AG10803 (cell line): ENCODE measurements around the gene FUT8.

ENCODE experiments used
- DNase-seq: peaks from one replicate; pipeline ENCODE4 v3.0.0; 2010; ENCODE audit warnings: low read depth
- H3K4me3 ChIP-seq: 2 replicates; pipeline ENCODE4 v1.5.1; 2011; ENCODE audit warnings: mild to moderate bottlenecking, low read length, control low read depth
- TF ChIP-seq, protein P1 (sequence below): conservative IDR thresholded peaks from 2 replicates; pipeline ENCODE4 v1.5.1; 2011; ENCODE audit warnings: mild to moderate bottlenecking, low read length, control low read depth, inconsistent platforms

FUT8 gene

DNA sequence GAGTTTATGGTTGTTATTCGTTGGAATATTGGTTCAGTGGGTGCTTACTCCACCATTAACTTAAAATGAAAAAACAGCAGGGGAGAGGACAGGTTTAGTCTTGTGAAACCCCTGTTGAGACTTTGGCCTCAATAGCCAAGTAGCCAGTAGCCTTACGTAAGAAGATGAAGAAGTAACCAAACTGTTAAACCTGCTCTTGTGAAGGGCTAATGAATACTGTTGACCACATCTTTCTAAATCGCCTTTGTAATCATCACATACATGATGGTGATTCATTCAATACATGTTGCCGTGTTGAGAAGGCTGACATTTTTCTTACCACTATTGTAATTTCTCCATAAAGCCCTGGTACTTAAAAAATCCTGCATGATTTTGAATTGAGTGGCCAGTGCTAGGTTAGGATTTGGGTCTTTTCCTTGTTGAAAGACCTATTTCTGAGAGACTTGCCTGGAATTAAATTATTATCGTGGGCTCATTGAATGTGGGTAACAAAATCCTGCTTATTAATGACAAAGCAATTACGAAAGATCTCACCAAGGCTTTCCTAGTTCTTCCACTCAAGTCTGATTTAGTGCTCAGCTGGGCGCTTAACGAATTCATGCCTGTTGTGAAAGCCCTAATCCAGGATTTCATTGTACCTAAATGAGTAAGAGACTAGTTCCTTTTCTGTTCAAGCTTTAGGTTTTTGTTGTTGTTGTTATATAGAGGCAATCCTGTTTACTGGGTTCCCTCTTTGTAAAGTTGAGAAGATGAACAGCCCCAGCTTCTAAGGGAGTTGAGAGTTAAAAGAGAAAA lies 333.1 kb downstream of the FUT8 start:
- DNase-seq = no peak
- TF ChIP-seq, protein P1, sequence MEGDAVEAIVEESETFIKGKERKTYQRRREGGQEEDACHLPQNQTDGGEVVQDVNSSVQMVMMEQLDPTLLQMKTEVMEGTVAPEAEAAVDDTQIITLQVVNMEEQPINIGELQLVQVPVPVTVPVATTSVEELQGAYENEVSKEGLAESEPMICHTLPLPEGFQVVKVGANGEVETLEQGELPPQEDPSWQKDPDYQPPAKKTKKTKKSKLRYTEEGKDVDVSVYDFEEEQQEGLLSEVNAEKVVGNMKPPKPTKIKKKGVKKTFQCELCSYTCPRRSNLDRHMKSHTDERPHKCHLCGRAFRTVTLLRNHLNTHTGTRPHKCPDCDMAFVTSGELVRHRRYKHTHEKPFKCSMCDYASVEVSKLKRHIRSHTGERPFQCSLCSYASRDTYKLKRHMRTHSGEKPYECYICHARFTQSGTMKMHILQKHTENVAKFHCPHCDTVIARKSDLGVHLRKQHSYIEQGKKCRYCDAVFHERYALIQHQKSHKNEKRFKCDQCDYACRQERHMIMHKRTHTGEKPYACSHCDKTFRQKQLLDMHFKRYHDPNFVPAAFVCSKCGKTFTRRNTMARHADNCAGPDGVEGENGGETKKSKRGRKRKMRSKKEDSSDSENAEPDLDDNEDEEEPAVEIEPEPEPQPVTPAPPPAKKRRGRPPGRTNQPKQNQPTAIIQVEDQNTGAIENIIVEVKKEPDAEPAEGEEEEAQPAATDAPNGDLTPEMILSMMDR = no peak
- no peak overlapping the region for H3K4me3 ChIP-seq

DNA sequence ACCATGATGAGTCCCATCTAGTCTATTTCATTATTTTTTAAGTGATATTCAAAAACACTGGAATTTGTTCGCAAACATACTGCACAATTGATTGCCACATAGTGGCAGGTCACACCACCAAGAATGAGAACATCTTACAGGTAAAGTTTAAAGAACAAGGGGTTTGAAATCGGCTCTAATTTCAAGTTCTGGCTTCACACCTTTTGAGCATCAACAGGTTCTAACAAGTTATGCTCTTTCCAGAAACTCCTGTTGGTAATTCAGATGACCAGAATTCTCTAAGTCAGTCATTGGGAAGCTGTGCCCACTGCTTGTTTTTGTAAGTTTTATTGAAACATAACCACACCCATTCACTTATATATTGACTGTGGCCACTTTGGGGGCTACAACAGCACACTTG lies 336.3 kb downstream of the FUT8 start:
- H3K4me3 ChIP-seq = no peak overlapping the region
- DNase-seq = no peak
- TF ChIP-seq, protein P1 = no peak

DNA sequence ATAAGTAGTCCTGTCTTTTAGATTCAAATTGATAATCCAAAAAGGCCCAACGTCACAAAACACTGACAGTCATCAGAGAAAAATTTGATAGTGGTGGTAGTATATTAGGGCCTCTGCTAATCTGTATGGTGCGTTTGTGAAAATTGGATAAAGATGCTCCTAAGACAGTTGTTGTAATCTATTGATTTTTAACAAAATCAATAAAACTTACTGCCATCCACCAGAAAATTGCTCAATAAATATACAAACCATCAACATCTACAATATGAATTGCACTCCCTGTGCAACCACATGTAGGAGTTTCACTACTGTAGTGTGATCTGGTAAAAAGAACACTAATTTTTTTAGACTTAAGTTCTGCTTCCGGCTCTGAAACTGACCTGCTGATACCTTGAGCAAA lies 336.8 kb downstream of the FUT8 start:
- H3K4me3 ChIP-seq = no peak overlapping the region
- TF ChIP-seq, protein P1 = no peak
- DNase-seq = no peak

DNA sequence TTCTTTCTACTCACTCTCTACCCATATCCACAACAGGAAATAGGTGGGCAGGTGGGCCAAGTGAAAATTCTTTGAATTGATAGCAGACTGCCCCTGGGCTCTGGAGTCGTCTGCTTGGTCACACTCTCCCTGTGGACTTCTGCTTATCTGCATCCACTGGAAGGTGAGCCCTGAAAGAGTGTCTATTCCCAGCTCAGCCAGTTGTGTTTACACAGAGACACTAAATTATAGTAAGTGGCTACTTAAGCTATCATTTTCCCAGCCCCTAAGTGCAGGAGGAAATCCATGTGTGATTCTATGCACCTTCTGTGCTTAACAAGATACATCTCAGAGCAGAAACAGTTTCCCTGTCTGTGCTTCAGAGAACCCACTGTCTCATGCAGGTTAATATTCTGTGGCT lies 338.4 kb downstream of the FUT8 start:
- no peak overlapping the region for H3K4me3 ChIP-seq
- DNase-seq = no peak
- TF ChIP-seq, protein P1 = no peak

DNA sequence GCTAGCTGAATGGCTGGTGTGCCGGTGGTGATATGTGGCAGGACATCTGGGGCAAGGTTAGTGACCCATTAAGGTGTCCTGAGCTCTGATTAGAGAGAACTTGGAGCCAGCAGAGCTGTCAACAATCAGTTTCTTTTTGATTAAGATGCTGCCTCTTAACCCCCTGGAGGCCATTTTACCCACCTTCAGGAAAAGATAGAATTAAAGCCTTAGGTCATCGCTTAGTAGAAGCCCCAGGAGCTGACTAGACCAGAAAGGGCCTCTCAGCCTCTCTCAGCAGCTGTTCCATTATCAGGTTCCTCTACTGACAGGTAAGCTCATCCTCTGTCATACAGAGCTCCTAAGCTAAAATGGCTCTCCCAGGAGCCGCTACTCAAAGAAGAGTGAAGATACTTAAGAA lies 339.0 kb downstream of the FUT8 start:
- no peak overlapping the region for H3K4me3 ChIP-seq
- DNase-seq = no peak
- TF ChIP-seq, protein P1 = no peak

DNA sequence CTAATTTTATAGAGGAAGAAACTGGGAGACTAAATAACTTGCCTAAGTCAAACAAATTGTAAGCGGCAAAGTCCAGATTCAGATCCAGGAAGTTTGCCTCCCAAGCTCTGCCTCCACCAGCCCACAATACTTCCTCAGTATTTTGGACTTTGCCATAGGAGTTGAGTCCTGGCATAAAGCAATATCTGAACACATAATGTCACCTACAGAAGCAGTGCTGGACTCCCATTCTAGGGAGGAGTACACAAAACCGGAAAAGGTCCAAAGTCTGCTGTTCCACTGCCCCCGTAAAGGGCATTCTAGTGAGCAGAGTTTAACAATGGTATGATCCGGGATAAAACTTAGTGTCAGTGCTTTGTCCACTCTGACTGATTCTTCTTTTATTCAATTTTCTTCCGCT lies 340.5 kb downstream of the FUT8 start:
- H3K4me3 ChIP-seq = no peak overlapping the region
- TF ChIP-seq, protein P1 = no peak
- DNase-seq = no peak

DNA sequence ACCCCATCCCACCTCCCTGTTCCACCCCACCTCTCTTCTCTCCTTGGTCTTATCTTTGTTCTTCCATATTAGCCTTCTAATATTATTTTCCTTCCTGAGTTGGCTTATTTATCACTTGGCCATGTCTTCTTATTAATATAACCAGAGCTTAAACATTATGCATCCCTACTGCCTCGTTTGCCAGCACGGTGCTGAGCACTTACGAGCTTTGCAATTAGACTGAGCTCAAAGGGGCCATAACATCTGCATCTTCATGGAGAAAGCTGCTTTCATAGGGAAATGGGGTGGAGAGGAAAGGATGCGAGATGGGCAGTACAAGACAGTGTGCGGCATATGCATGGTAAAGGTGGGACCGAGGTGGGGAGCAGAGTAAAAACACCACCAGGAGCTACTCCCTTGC lies 342.8 kb downstream of the FUT8 start:
- TF ChIP-seq, protein P1 = no peak
- DNase-seq = no peak
- no peak overlapping the region for H3K4me3 ChIP-seq
